ENCODE data around the gene NRIP1. TPM values are rescaled to one million over a fixed set of nuclear protein-coding genes. Genes with fewer than 3 reads are reported as not detected.
"Not testable (repeated sequence)": the region's sequence is repeated elsewhere in the genome, so short reads cannot be mapped to it uniquely, and the experiment has no call there.

NRIP1 gene
- total RNA-seq, 4 donors from 2014 or later = 15.9 to 21.6 (median 16.9) TPM

DNA sequence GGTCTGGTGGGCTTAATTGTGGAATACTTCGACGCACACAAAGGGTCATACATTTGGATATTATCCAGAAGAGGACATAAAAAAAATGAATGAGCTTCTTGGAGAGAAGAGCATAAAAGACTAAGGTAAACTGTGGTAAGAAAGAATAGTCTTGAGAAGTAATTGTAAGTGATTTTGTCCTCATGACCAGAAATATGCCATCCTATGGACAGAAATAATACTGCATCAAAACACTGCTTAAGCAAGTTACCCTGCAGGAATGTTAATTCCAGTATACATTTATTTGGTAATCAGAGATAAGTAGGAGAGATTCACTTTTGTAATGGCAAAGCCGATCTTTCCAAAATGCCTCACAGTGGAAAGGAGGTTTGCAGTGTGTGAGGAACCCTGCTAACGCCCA lies 111.9 kb downstream of the NRIP1 start:
- WGBS, 2 donors = 73 to 88% methylated on average over 4 of the region's 4 CpGs
- DNase-seq (ENCODE audit: low spot score in 2 of 2) = no peak
- intact Hi-C loops (cut with DNase I; ENCODE audit: low total_unique reads) = no loop called here
- no peak overlapping the region for H3K4me3 ChIP-seq (ENCODE audit: low read depth, poor library complexity, severe bottlenecking)
- TF ChIP-seq, protein P1, sequence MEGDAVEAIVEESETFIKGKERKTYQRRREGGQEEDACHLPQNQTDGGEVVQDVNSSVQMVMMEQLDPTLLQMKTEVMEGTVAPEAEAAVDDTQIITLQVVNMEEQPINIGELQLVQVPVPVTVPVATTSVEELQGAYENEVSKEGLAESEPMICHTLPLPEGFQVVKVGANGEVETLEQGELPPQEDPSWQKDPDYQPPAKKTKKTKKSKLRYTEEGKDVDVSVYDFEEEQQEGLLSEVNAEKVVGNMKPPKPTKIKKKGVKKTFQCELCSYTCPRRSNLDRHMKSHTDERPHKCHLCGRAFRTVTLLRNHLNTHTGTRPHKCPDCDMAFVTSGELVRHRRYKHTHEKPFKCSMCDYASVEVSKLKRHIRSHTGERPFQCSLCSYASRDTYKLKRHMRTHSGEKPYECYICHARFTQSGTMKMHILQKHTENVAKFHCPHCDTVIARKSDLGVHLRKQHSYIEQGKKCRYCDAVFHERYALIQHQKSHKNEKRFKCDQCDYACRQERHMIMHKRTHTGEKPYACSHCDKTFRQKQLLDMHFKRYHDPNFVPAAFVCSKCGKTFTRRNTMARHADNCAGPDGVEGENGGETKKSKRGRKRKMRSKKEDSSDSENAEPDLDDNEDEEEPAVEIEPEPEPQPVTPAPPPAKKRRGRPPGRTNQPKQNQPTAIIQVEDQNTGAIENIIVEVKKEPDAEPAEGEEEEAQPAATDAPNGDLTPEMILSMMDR (IDR thresholded peaks at IDR 0.05) = no peak
- no peak for TF ChIP-seq POLR2A (IDR thresholded peaks at IDR 0.05)

DNA sequence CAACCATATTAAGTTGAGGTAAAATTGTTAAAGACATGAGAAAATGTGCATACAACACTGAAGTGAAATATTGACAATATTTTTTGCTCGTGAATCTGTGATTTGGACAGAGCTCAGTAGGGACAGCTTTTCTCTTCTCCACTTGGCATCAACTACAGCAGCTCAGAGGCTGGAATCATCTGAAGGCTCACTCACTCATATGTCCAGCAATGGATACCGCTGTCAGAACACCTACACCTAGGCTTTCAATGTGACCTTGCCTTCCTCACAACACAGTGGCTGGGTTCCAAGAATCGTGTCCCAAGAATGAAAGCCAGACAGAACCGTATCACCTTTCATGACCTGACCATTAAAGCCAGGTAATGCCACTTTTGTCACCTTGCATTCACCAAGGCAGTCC lies 115.2 kb downstream of the NRIP1 start:
- intact Hi-C loops (cut with DNase I; ENCODE audit: low total_unique reads) = no loop called here
- no peak for TF ChIP-seq POLR2A (IDR thresholded peaks at IDR 0.05)
- TF ChIP-seq, protein P1 (IDR thresholded peaks at IDR 0.05) = no peak
- no peak overlapping the region for H3K4me3 ChIP-seq (ENCODE audit: low read depth, poor library complexity, severe bottlenecking)
- no peak for DNase-seq (ENCODE audit: low spot score in 2 of 2)
- 87 to 89% methylated on average over 4 of the region's 4 CpGs for WGBS, 2 donors

DNA sequence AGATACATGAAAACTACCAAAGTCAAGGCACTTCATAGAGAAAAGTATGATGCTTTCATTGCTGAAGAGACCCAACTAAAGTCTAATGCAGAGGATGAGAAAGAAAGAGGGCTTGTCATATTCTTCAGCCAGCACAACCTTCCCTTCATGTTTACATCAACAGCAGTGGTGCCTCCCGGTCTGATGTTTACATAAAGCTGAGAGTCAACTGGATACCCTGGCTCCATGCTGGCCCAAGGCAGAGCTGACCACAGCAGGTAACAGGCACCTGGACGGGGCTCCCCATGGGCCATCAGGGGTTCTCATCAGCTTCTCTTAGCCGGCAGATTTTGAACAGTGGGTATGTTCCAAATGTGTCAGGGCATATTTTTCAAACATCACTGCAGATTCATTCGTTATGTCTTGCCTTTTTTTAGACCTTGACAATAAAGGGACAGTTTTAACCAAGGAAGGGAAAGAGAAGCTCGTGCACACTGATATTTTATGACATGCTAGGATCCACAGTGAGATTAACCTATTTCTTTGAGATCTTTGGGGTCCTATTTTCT lies 117.1 kb downstream of the NRIP1 start:
- 50 to 63% methylated on average over 5 of the region's 5 CpGs for WGBS, 2 donors
- no peak for DNase-seq (ENCODE audit: low spot score in 2 of 2)
- intact Hi-C loops (cut with DNase I; ENCODE audit: low total_unique reads) = no loop called here
- no peak for TF ChIP-seq POLR2A (IDR thresholded peaks at IDR 0.05)
- H3K4me3 ChIP-seq (ENCODE audit: low read depth, poor library complexity, severe bottlenecking) = no peak overlapping the region

DNA sequence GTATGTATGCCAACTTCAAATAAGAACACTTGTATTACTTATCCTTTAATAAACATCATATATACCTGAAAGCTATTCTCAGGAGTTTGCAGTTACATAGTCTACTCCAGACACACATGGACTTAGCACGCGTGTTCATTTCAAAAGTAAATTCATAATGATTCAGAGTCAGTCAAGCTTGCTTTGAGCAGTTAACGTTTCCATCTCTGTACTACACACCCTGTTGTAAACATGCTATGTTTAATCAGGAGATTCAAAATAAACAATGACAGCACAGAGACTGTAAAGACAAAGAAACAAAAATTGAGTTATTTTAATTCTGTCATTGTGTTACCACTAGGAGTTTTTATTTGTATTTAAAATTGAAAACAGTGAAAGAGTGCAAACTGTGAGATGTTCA lies 119.6 kb downstream of the NRIP1 start:
- WGBS, 2 donors = 82% methylated on average over 3 of the region's 3 CpGs
- DNase-seq (ENCODE audit: low spot score in 2 of 2) = no peak
- TF ChIP-seq, protein P1 (IDR thresholded peaks at IDR 0.05) = no peak
- H3K4me3 ChIP-seq (ENCODE audit: low read depth, poor library complexity, severe bottlenecking) = no peak overlapping the region
- intact Hi-C loops (cut with DNase I; ENCODE audit: low total_unique reads) = no loop called here

DNA sequence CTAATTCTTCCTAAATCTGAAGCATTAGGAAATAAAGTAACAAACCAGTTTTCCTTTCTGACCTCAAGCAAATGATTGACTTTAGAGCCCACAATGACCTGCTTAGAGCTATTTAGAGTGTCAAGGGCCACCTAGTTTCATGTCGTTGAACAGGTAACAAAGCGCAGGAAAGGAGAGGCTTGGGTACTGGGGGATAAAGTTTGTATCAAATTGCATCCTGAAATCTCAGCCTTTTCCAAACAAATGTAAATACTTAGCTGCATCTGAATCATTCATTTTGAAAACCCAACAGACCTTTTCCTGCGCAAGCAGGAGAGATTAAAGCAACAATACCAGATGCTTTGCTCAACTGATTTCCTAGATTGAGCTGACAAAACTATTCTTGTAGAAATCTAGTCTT lies 121.2 kb downstream of the NRIP1 start:
- intact Hi-C loops (cut with DNase I; ENCODE audit: low total_unique reads) = no loop called here
- no peak overlapping the region for H3K4me3 ChIP-seq (ENCODE audit: low read depth, poor library complexity, severe bottlenecking)

DNA sequence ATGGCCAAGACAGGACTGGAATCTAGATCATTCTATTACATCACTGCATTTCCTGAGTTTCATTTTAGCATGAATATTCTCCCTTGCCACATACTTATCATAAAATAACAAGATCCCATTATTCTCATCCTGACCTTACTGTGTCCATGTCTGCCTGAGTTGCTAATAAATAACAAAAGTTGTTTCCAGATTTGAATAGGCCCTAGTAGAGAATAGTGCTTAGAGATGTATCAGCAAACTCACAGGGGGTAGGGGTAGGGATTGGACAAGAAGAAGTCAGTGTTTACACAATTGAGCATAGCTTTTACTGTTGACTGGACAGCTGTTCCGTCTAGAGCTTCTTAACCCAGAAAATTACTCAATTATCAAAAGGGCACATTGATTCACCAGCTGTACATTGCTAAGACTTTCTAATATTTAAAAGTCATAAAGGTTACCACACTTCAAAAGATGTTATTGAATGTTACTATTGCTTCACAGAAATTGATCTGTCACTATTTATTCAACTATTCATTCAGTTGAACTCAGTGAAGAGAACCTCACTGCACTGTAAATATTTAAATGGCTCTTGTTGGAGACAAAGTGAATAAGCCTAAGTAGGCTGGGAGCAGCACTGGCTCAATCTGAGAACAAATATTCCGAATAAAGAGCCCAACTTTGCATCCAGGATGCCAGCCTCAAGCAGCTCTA lies 121.9 kb downstream of the NRIP1 start:
- intact Hi-C loops (cut with DNase I; ENCODE audit: low total_unique reads) = no loop called here
- 80 to 83% methylated on average over 2 of the region's 2 CpGs for WGBS, 2 donors
- H3K4me3 ChIP-seq (ENCODE audit: low read depth, poor library complexity, severe bottlenecking) = no peak overlapping the region
- TF ChIP-seq POLR2A (IDR thresholded peaks at IDR 0.05) = no peak
- TF ChIP-seq, protein P1 (IDR thresholded peaks at IDR 0.05) = no peak
- no peak for DNase-seq (ENCODE audit: low spot score in 2 of 2)

More for the DNA sequence above, 121.2 kb downstream of the NRIP1 start:
- TF ChIP-seq, protein P1 (IDR thresholded peaks at IDR 0.05) = no peak
- no peak for TF ChIP-seq POLR2A (IDR thresholded peaks at IDR 0.05)
- no peak for DNase-seq (ENCODE audit: low spot score in 2 of 2)
- WGBS, 2 donors = 87 to 89% methylated on average over 3 of the region's 3 CpGs

DNA sequence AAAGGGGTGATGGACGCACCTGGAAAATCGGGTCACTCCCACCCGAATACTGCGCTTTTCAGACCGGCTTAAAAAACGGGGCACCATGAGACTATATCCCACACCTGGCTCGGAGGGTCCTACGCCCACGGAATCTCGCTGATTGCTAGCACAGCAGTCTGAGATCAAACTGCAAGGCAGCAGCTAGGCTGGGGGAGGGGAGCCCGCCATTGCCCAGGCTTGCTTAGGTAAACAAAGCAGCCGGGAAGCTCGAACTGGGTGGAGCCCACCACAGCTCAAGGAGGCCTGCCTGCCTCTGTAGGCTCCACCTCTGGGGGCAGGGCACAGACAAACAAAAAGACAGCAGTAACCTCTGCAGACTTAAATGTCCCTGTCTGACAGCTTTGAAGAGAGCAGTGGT lies 137.5 kb downstream of the NRIP1 start:
- H3K4me3 ChIP-seq (ENCODE audit: low read depth, poor library complexity, severe bottlenecking); intact Hi-C loops (cut with DNase I; ENCODE audit: low total_unique reads); DNase-seq (ENCODE audit: low spot score in 2 of 2): not testable (repeated sequence)
- 82 to 90% methylated on average over 6 to 11 of the region's 13 CpGs for WGBS, 2 donors

Measured in lower leg skin (tissue), 4 donors.